Hepatocyte (in vitro differentiated cells): Measurements from ENCODE around the gene BZW1. TPM values are rescaled to one million over a fixed set of nuclear protein-coding genes. Genes with fewer than 3 reads are reported as not detected.

ENCODE experiments used
- DNase-seq: peaks from one replicate; pipeline ENCODE4 v3.0.0-alpha.2; 2016; ENCODE audit warnings: low spot score
- H2AFZ ChIP-seq: fragments of 200-600 bp; sonication (generic); 2 replicates; pipeline ENCODE4 v1.6.0; 2016; ENCODE audit warnings: antibody characterized with exemption, mild to moderate bottlenecking
- H3K27ac ChIP-seq: fragments of 200-600 bp; sonication (generic); 2 replicates; pipeline ENCODE4 v1.5.1; 2016; ENCODE audit warnings: mild to moderate bottlenecking
- H3K27me3 ChIP-seq: fragments of 200-600 bp; sonication (generic); 2 replicates; pipeline ENCODE4 v1.6.1; 2016
- H3K36me3 ChIP-seq: fragments of 200-600 bp; sonication (generic); replicated peaks from 2 replicates; pipeline ENCODE4 v1.5.1; 2016; ENCODE audit warnings: low read depth; ENCODE audit not compliant: insufficient read depth
- H3K4me1 ChIP-seq: fragments of 200-600 bp; sonication (generic); 2 replicates; pipeline ENCODE4 v1.5.1; 2016; ENCODE audit warnings: mild to moderate bottlenecking, moderate library complexity; ENCODE audit not compliant: insufficient read depth
- H3K4me2 ChIP-seq: fragments of 200-600 bp; sonication (generic); 2 replicates; pipeline ENCODE4 v1.6.0; 2016
- H3K4me3 ChIP-seq: fragments of 200-600 bp; sonication (generic); 2 replicates; pipeline ENCODE4 v1.5.1; 2016; ENCODE audit warnings: mild to moderate bottlenecking
- H3K79me2 ChIP-seq: fragments of 200-600 bp; sonication (generic); 2 replicates; pipeline ENCODE4 v1.6.0; 2017; ENCODE audit warnings: mild to moderate bottlenecking
- H3K9me2 ChIP-seq: fragments of 200-600 bp; sonication (generic); replicated peaks from 2 replicates; pipeline ENCODE4 v1.6.0; 2017; ENCODE audit warnings: mild to moderate bottlenecking; ENCODE audit not compliant: insufficient read depth
- H3K9me3 ChIP-seq: fragments of 200-600 bp; sonication (generic); 2 replicates; pipeline ENCODE4 v1.5.1; 2016; ENCODE audit warnings: low read depth, mild to moderate bottlenecking
- H4K20me1 ChIP-seq: fragments of 200-600 bp; sonication (generic); 2 replicates; pipeline ENCODE4 v1.6.0; 2016; ENCODE audit warnings: mild to moderate bottlenecking; ENCODE audit not compliant: insufficient read depth, poor library complexity, severe bottlenecking
- CTCF ChIP-seq: fragments of 200-600 bp; sonication (generic); IDR thresholded peaks from 2 replicates; pipeline ENCODE4 v1.5.1; 2016; ENCODE audit warnings: antibody characterized with exemption, mild to moderate bottlenecking; ENCODE audit not compliant: poor library complexity
- EZH2 ChIP-seq: fragments of 200-600 bp; sonication (generic); IDR thresholded peaks from 2 replicates; pipeline ENCODE4 v1.6.1; 2016; ENCODE audit warnings: antibody characterized with exemption, mild to moderate bottlenecking, borderline replicate concordance
- EZH2phosphoT487 ChIP-seq: fragments of 200-600 bp; sonication (generic); IDR thresholded peaks from one replicate; pipeline ENCODE4 v1.6.1; 2018; ENCODE audit warnings: antibody characterized with exemption, mild to moderate bottlenecking, low read depth, moderate library complexity; ENCODE audit not compliant: unreplicated experiment, severe bottlenecking
- WGBS: methylation state at CpG from one replicate; pipeline ENCODE4 v1.1.6; 2016; ENCODE audit warnings: low lambda C conversion rate; ENCODE audit errors: missing lambda C conversion rate; 5-methylcytosine and 5-hydroxymethylcytosine counted together
- polyA plus RNA-seq: library from polyadenylated mRNA; unstranded; fragments of >200 nt; fragmentation: Nextera tagmentation; extraction: Ambion mirVana; gene quantifications from 2 replicates; pipeline ENCODE4 v1.2.1, GENCODE V29; 2016
- total RNA-seq: library from RNA; depleted of rRNA; stranded (reverse); fragments of >200 nt; gene quantifications from 2 replicates; pipeline ENCODE4 v1.2.3, GENCODE V29; 2014

The BZW1 gene
- total and polyA plus RNA-seq, 2 experiments from 2014 or later: 133 to 237 TPM

- H2AFZ ChIP-seq: no peak overlapping the region
- H4K20me1 ChIP-seq: no peaks in the 10 kb centered on the region
- no peaks in the 10 kb centered on the region for H3K9me3 ChIP-seq
- DNase-seq: no peak
- H3K9me2 ChIP-seq: no peaks in the 10 kb centered on the region
- H3K36me3 ChIP-seq: no peaks in the 10 kb centered on the region
- H3K27me3 ChIP-seq: no peaks in the 10 kb centered on the region
- H3K4me1 ChIP-seq: no peaks in the 10 kb centered on the region
- 94% methylated on average over 6 of the region's 6 CpGs for WGBS
- H3K79me2 ChIP-seq: peaks cover 2% of the 10 kb centered on the region
- H3K4me2 ChIP-seq: no peak overlapping the region
- TF ChIP-seq CTCF (no peak), EZH2 (no peak), EZH2phosphoT487 (no peak)
- no peak overlapping the region for H3K27ac ChIP-seq
- H3K4me3 ChIP-seq: no peak overlapping the region
These were observed 10.1 kb downstream of the BZW1 start for GRCh38 chr2:200821686-200822245.

GRCh38 chr2:200828104-200828503, 16.4 kb downstream of the BZW1 start:
- no peak overlapping the region for H3K27ac ChIP-seq
- 75% methylated on average over 2 of the region's 2 CpGs for WGBS
- H3K4me3 ChIP-seq: no peak overlapping the region
- H3K27me3 ChIP-seq: no peaks in the 10 kb centered on the region
- no peak overlapping the region for H3K4me2 ChIP-seq
- no peaks in the 10 kb centered on the region for H3K79me2 ChIP-seq
- DNase-seq: no peak
- TF ChIP-seq EZH2phosphoT487 (no peak), CTCF (no peak), EZH2 (no peak)
- H2AFZ ChIP-seq: no peak overlapping the region
- H3K9me2 ChIP-seq: no peaks in the 10 kb centered on the region
- no peaks in the 10 kb centered on the region for H3K36me3 ChIP-seq
- no peaks in the 10 kb centered on the region for H4K20me1 ChIP-seq
- no peaks in the 10 kb centered on the region for H3K4me1 ChIP-seq
- no peaks in the 10 kb centered on the region for H3K9me3 ChIP-seq

GRCh38 chr2:200828572-200829257, 17.0 kb downstream of the BZW1 start:
- Histone ChIP-seq H3K9me2 (no peaks in the 10 kb centered on the region), H3K79me2 (no peaks in the 10 kb centered on the region), H3K36me3 (no peaks in the 10 kb centered on the region), H3K9me3 (no peaks in the 10 kb centered on the region), H4K20me1 (no peaks in the 10 kb centered on the region), H3K4me2 (no peak overlapping the region), H2AFZ (no peak overlapping the region), H3K27me3 (no peaks in the 10 kb centered on the region), H3K4me1 (no peaks in the 10 kb centered on the region), H3K27ac (no peak overlapping the region), H3K4me3 (no peak overlapping the region)
- DNase-seq: no peak
- TF ChIP-seq CTCF: no peak
- no peak for TF ChIP-seq EZH2phosphoT487
- no peak for TF ChIP-seq EZH2
- 95% methylated on average over 9 of the region's 9 CpGs for WGBS
